PFSK-1 (cell line): ENCODE results near the gene UPK3BL1.
"Not testable (repeated sequence)": the region's sequence is repeated elsewhere in the genome, so short reads cannot be mapped to it uniquely, and the experiment has no call there.

Experiments
- POLR2AphosphoS5 ChIP-seq: IDR thresholded peaks from 2 replicates; pipeline ENCODE4 v1.6.1; 2012; ENCODE audit warnings: low read depth, mild to moderate bottlenecking, control low read depth, low read length, moderate library complexity
- REST ChIP-seq, 2 experiments: IDR thresholded peaks; 2 replicates each; pipeline versions ENCODE4 v1.6.1 to v1.8.0; 2011 to 2012; ENCODE audit warnings: low read depth in 2 of 2, low read length in 2 of 2, control low read depth in 1 of 2, inconsistent platforms in 1 of 2, mild to moderate bottlenecking in 1 of 2, moderate library complexity in 1 of 2; ENCODE audit not compliant: insufficient read depth in 1 of 2
- TAF1 ChIP-seq: IDR thresholded peaks from 2 replicates; pipeline ENCODE4 v1.6.1; 2012; ENCODE audit warnings: low read length, control low read depth, borderline replicate concordance; ENCODE audit not compliant: insufficient read depth

GRCh38 chr7:102642691-102643090 lies at the start of gene UPK3BL1:
- not testable (repeated sequence) for TF ChIP-seq POLR2AphosphoS5; TAF1; REST (IDR thresholded peaks at IDR 0.05; ENCODE audit: insufficient read depth in 1 of 2, low read depth in 2 of 2, low read length in 2 of 2)
